ENCODE results near the gene TJP3.
"Not testable (repeated sequence)": the region's sequence is repeated elsewhere in the genome, so short reads cannot be mapped to it uniquely, and the experiment has no call there.

Gene TJP3

GRCh38 chr19:3753631-3754410, 45.6 kb downstream of the TJP3 start:
- H3K4me3 ChIP-seq (ENCODE audit: low read length): no peak overlapping the region
- H3K27ac ChIP-seq (ENCODE audit: low read depth, low read length): no peak overlapping the region
- H3K4me2 ChIP-seq (ENCODE audit: low read length): no peak overlapping the region
- no peaks in the 10 kb centered on the region for H4K20me1 ChIP-seq (ENCODE audit: control insufficient read depth, insufficient read depth, low read depth, low read length)
- no peaks in the 10 kb centered on the region for H3K9me3 ChIP-seq (ENCODE audit: control insufficient read depth, insufficient read depth, low read length)
- peaks cover 5% of the 10 kb centered on the region; the same call in 1 of the 2 replicates for H3K36me3 ChIP-seq (ENCODE audit: control insufficient read depth, low read length)
- no peaks in the 10 kb centered on the region for H3K27me3 ChIP-seq (ENCODE audit: control insufficient read depth, low read length)
- H3K4me1 ChIP-seq (ENCODE audit: control insufficient read depth, low read length): no peaks in the 10 kb centered on the region
- H3F3A ChIP-seq (ENCODE audit: control insufficient read depth, insufficient read depth): no peaks in the 10 kb centered on the region
- TF ChIP-seq CTCF (IDR thresholded peaks at IDR 0.05; ENCODE audit: low read depth, low read length, poor library complexity, severe bottlenecking): no peak
- no peak for TF ChIP-seq EZH2phosphoT487 (IDR thresholded peaks at IDR 0.05; ENCODE audit: borderline replicate concordance, low read length)
- no peaks in the 10 kb centered on the region for H3K9me2 ChIP-seq (replicated peaks; ENCODE audit: control insufficient read depth, low read length)
- peaks cover 1% of the 10 kb centered on the region; the same call in 1 of the 2 replicates for H3K79me2 ChIP-seq (ENCODE audit: control insufficient read depth, low read length)

GRCh38 chr19:3757705-3758104, 49.5 kb downstream of the TJP3 start:
- not testable (repeated sequence) for H4K20me1 ChIP-seq (ENCODE audit: control insufficient read depth, insufficient read depth, low read depth, low read length); H3K9me3 ChIP-seq (ENCODE audit: control insufficient read depth, insufficient read depth, low read length); H3K27me3 ChIP-seq (ENCODE audit: control insufficient read depth, low read length); H3K4me3 ChIP-seq (ENCODE audit: low read length); H3K4me1 ChIP-seq (ENCODE audit: control insufficient read depth, low read length); H3K27ac ChIP-seq (ENCODE audit: low read depth, low read length); H3K9me2 ChIP-seq (replicated peaks; ENCODE audit: control insufficient read depth, low read length); H3K4me2 ChIP-seq (ENCODE audit: low read length); H3F3A ChIP-seq (ENCODE audit: control insufficient read depth, insufficient read depth)
- Histone ChIP-seq H3K36me3 (ENCODE audit: control insufficient read depth, low read length) (peaks cover 16% of the 10 kb centered on the region), H3K79me2 (ENCODE audit: control insufficient read depth, low read length) (peaks cover 27% of the 10 kb centered on the region)

- H3K4me2 ChIP-seq (ENCODE audit: low read length): not testable (repeated sequence)
These were observed 50.1 kb downstream of the TJP3 start for GRCh38 chr19:3758297-3758696.

GRCh38 chr19:3759482-3760254, 51.5 kb downstream of the TJP3 start:
- H3K4me2 ChIP-seq (ENCODE audit: low read length): peak overlapping the region; percentile 83; the same call in 1 of the 2 replicates
- no peak for TF ChIP-seq EZH2phosphoT487 (IDR thresholded peaks at IDR 0.05; ENCODE audit: borderline replicate concordance, low read length)
- no peak for TF ChIP-seq CTCF (IDR thresholded peaks at IDR 0.05; ENCODE audit: low read depth, low read length, poor library complexity, severe bottlenecking)
- no peaks in the 10 kb centered on the region for H3K9me2 ChIP-seq (replicated peaks; ENCODE audit: control insufficient read depth, low read length)
- H3K4me3 ChIP-seq (ENCODE audit: low read length): no peak overlapping the region
- H3K27me3 ChIP-seq (ENCODE audit: control insufficient read depth, low read length): no peaks in the 10 kb centered on the region
- peaks cover 16% of the 10 kb centered on the region for H3K36me3 ChIP-seq (ENCODE audit: control insufficient read depth, low read length)
- no peak overlapping the region for H3K27ac ChIP-seq (ENCODE audit: low read depth, low read length)
- no peaks in the 10 kb centered on the region for H4K20me1 ChIP-seq (ENCODE audit: control insufficient read depth, insufficient read depth, low read depth, low read length)
- H3K79me2 ChIP-seq (ENCODE audit: control insufficient read depth, low read length): peaks cover 34% of the 10 kb centered on the region
- peaks cover 7% of the 10 kb centered on the region for H3F3A ChIP-seq (ENCODE audit: control insufficient read depth, insufficient read depth)
- peaks cover 13% of the 10 kb centered on the region for H3K4me1 ChIP-seq (ENCODE audit: control insufficient read depth, low read length)
- no peaks in the 10 kb centered on the region for H3K9me3 ChIP-seq (ENCODE audit: control insufficient read depth, insufficient read depth, low read length)

More at GRCh38 chr19:3758297-3758696, 50.1 kb downstream of the TJP3 start:
- not testable (repeated sequence) for H3K4me3 ChIP-seq (ENCODE audit: low read length); H3K27me3 ChIP-seq (ENCODE audit: control insufficient read depth, low read length); H3K27ac ChIP-seq (ENCODE audit: low read depth, low read length); H4K20me1 ChIP-seq (ENCODE audit: control insufficient read depth, insufficient read depth, low read depth, low read length); H3K9me3 ChIP-seq (ENCODE audit: control insufficient read depth, insufficient read depth, low read length); H3F3A ChIP-seq (ENCODE audit: control insufficient read depth, insufficient read depth); H3K9me2 ChIP-seq (replicated peaks; ENCODE audit: control insufficient read depth, low read length)
- H3K79me2 ChIP-seq (ENCODE audit: control insufficient read depth, low read length): peaks cover 31% of the 10 kb centered on the region
- H3K4me1 ChIP-seq (ENCODE audit: control insufficient read depth, low read length): peaks cover 11% of the 10 kb centered on the region
- H3K36me3 ChIP-seq (ENCODE audit: control insufficient read depth, low read length): peaks cover 16% of the 10 kb centered on the region

All from DOHH2 (cell line).